HEK293 (cell line): ENCODE data around the gene AK3.
"Not testable (repeated sequence)": the region's sequence is repeated elsewhere in the genome, so short reads cannot be mapped to it uniquely, and the experiment has no call there.

Source experiments
- CTCF ChIA-PET: fragments of 350-600 bp; formaldehyde crosslinking; extraction: SDS; loops from one replicate; lab custom pipeline; 2021; ENCODE audit warnings: antibody characterized with exemption; lab: Yijun Ruan, JAX
- POLR2A ChIA-PET: fragments of 300-600 bp; formaldehyde crosslinking; extraction: SDS; loops from one replicate; lab custom pipeline; 2020; ENCODE audit warnings: antibody characterized with exemption, inconsistent platforms; lab: Yijun Ruan, JAX
- H3K27ac ChIP-seq: fragments of 200-500 bp; sonication (Bioruptor generic); 2 replicates; pipeline ENCODE4 v1.5.1; 2014; ENCODE audit warnings: low read depth, low read length, control low read depth, inconsistent platforms; ENCODE audit errors: extremely low read depth
- H3K36me3 ChIP-seq, 2 experiments: fragments of 200-500 bp in 1 of 2; sonication (Bioruptor generic) in 1 of 2; 1 replicate in 1 of 2; 2 replicates in 1 of 2; pipeline ENCODE4 v1.5.1; 2014 to 2017; ENCODE audit warnings: inconsistent platforms in 2 of 2, low read length in 2 of 2; ENCODE audit not compliant: control insufficient read depth in 2 of 2, insufficient read depth in 1 of 2
- H3K4me1 ChIP-seq: fragments of 200-500 bp; sonication (Bioruptor generic); 2 replicates; pipeline ENCODE4 v1.5.1; 2014; ENCODE audit warnings: mild to moderate bottlenecking, low read length, inconsistent platforms; ENCODE audit not compliant: control insufficient read depth, insufficient read depth
- H3K4me3 ChIP-seq: 2 replicates; pipeline ENCODE4 v1.5.1; 2011; ENCODE audit warnings: low read depth, mild to moderate bottlenecking, control low read depth, low read length, moderate library complexity
- H3K9me3 ChIP-seq: fragments of 200-500 bp; sonication (Bioruptor generic); 2 replicates; pipeline ENCODE4 v1.5.1; 2014; ENCODE audit warnings: low read depth, low read length, inconsistent platforms; ENCODE audit not compliant: control insufficient read depth, insufficient read depth
- AEBP2 ChIP-seq: fragments of 450-650 bp; formaldehyde crosslinking; IDR thresholded peaks from 2 replicates; pipeline ENCODE4 v1.5.1; 2016; ENCODE audit warnings: missing biosample characterization, missing genetic modification characterization, borderline replicate concordance
- MYNN ChIP-seq: fragments of 450-650 bp; formaldehyde crosslinking; IDR thresholded peaks from 2 replicates; pipeline ENCODE4 v1.5.1; 2016; ENCODE audit warnings: missing biosample characterization, missing genetic modification characterization, borderline replicate concordance
- PRDM1 ChIP-seq: fragments of 450-650 bp; formaldehyde crosslinking; IDR thresholded peaks from 2 replicates; pipeline ENCODE4; 2016; ENCODE audit warnings: missing biosample characterization, missing genetic modification characterization
- PRDM10 ChIP-seq: fragments of 450-650 bp; formaldehyde crosslinking; IDR thresholded peaks from 2 replicates; pipeline ENCODE4 v1.5.1; 2016; ENCODE audit warnings: missing biosample characterization, missing genetic modification characterization
- SP7 ChIP-seq: fragments of 450-650 bp; formaldehyde crosslinking; IDR thresholded peaks from 2 replicates; pipeline ENCODE4 v1.5.1; 2016; ENCODE audit warnings: missing biosample characterization, missing genetic modification characterization
- ZNF140 ChIP-seq: fragments of 450-650 bp; formaldehyde crosslinking; IDR thresholded peaks from 2 replicates; pipeline ENCODE4 v1.5.1; 2016; ENCODE audit warnings: missing biosample characterization, missing genetic modification characterization
- ZNF214 ChIP-seq: fragments of 450-650 bp; formaldehyde crosslinking; IDR thresholded peaks from 2 replicates; pipeline ENCODE4 v1.5.1; 2017; ENCODE audit warnings: missing biosample characterization, mild to moderate bottlenecking, missing genetic modification characterization, borderline replicate concordance
- ZNF23 ChIP-seq: fragments of 450-650 bp; formaldehyde crosslinking; IDR thresholded peaks from 2 replicates; pipeline ENCODE4 v1.5.1; 2016; ENCODE audit warnings: missing biosample characterization, missing genetic modification characterization, borderline replicate concordance
- ZNF391 ChIP-seq: fragments of 450-650 bp; formaldehyde crosslinking; IDR thresholded peaks from 2 replicates; pipeline ENCODE4 v1.5.1; 2016; ENCODE audit warnings: low read depth, missing biosample characterization, missing genetic modification characterization, borderline replicate concordance
- ZNF654 ChIP-seq: fragments of 450-650 bp; formaldehyde crosslinking; IDR thresholded peaks from 2 replicates; pipeline ENCODE4 v1.5.1; 2016; ENCODE audit warnings: low read depth, missing biosample characterization, missing genetic modification characterization
- ZNF76 ChIP-seq: fragments of 450-650 bp; formaldehyde crosslinking; IDR thresholded peaks from 2 replicates; pipeline ENCODE4; 2016; ENCODE audit warnings: low read depth, missing biosample characterization, missing genetic modification characterization, borderline replicate concordance
- ZNF792 ChIP-seq: fragments of 450-650 bp; formaldehyde crosslinking; IDR thresholded peaks from 2 replicates; pipeline ENCODE4 v1.5.1; 2016; ENCODE audit warnings: missing biosample characterization, missing genetic modification characterization

AK3 gene

DNA sequence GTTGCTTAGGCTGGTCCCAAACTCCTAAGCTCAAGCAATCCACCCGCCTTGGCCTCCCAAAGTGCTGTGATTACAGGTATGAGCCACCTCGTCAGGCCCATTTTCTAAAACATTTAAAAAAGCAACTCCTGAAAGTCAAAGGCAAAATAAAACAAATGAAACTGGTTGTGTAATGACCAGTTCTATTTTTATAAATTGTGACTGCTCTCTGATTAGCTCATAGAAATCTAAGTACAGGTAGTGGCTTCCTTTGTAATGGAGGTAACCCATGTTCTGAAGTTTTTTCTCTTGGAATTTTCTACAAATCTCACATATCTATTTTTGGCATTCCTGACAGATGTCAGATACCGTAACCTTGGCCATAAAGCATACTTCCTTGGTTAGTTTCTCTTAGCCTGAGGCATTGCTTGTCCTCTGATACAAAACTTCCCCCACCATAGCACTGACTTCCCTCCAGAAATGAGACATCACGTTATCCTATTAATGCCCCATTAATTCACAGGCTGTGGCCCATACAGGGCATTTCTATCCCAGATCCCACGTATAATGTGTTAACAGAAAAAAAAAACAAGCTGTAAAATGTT lies 14.1 kb upstream of the AK3 start (continued):
- TF ChIP-seq ZNF214 (tag by site-specific recombination), result no peak

GRCh38 chr9:4754530-4754929 lies 13.5 kb upstream of the AK3 start:
- H3K27ac ChIP-seq, POLR2A ChIA-PET, H3K4me1 ChIP-seq, H3K4me3 ChIP-seq, H3K36me3 ChIP-seq, H3K9me3 ChIP-seq: not testable (repeated sequence)
- peak; percentile 78 for TF ChIP-seq PRDM1
- CTCF ChIA-PET, result interaction anchor here (0.9 to 1.5 kb wide), 3 partner anchors 8 to 835 kb away, joined by 3 to 10 read pairs (median 4); no protein-coding TSS in a partner anchor

DNA sequence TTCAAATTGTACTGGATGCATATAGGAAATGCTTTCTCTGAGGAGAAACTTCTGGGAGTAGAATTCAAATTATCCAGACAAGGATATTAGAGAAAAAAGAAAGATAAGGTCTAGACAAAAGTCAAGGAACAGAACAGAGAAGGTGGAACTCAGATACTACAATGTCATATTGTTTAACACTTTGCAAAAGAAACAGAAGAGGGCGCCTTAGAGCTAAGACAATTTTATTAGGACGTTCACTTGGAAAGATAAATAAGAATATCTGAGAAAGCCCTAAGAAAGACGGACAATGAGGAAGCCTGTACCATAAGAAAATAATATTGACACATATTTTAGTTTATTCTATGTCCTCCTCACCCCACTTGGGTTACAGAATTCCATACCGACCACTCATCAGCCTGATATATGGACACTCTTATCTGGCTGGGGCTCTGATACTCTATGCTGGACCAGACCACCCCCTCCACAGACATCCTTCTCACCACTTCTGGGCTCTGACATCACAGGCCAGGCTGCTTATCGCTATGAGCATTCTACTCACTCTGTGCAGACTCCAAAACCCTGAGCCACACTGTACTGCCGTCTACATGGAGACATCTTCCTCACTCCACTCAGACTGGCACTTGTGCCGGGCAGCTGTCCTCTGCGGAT lies 9.1 kb upstream of the AK3 start:
- POLR2A ChIA-PET, result interaction anchor here (1.7 kb wide), 1 partner anchor 9 kb away, joined by 6 read pairs; the partner anchor contains the start of gene AK3
- no peak overlapping the region for H3K4me3 ChIP-seq
- TF ChIP-seq SP7 (tag by site-specific recombination) (no peak), ZNF792 (tag by site-specific recombination) (no peak), ZNF391 (tag by site-specific recombination) (no peak), AEBP2 (tag by site-specific recombination) (no peak), ZNF654 (tag by site-specific recombination) (peak; percentile 50), ZNF140 (no peak), ZNF23 (tag by site-specific recombination) (no peak), PRDM10 (tag by site-specific recombination) (peak; percentile 15; the same call in 1 of the 2 replicates)
- TF ChIP-seq, all 188 proteins: peak for 2
- CTCF ChIA-PET, result interaction anchor here (0.6 to 2.1 kb wide), 19 partner anchors 8 to 1961 kb away, joined by 3 to 21 read pairs (median 3); partner anchors contain the start of gene SPATA6L
- H3K4me1 ChIP-seq, result no peaks in the 10 kb centered on the region
- H3K27ac ChIP-seq, result no peak overlapping the region
- no peaks in the 10 kb centered on the region for H3K9me3 ChIP-seq
- no peaks in the 10 kb centered on the region for H3K36me3 ChIP-seq

- CTCF ChIA-PET, result interaction anchor here (0.5 to 2.1 kb wide), 5 partner anchors 11 to 211 kb away, joined by 3 to 21 read pairs (median 5); no protein-coding TSS in a partner anchor
- Histone ChIP-seq H3K27ac (no peak overlapping the region), H3K36me3 (no peaks in the 10 kb centered on the region), H3K4me1 (no peaks in the 10 kb centered on the region), H3K9me3 (no peaks in the 10 kb centered on the region), H3K4me3 (no peak overlapping the region)
- TF ChIP-seq MYNN (tag by site-specific recombination), result no peak
- TF ChIP-seq ZNF76 (tag by site-specific recombination), result no peak
- POLR2A ChIA-PET, result no interaction called here
These were observed 7.6 kb upstream of the AK3 start for GRCh38 chr9:4748612-4749011.
